Colonic mucosa (tissue), 4 donors: ENCODE data around the gene NKX6-2. TPM values are rescaled to one million over a fixed set of nuclear protein-coding genes. Genes with fewer than 3 reads are reported as not detected.
"Not testable (repeated sequence)": the region's sequence is repeated elsewhere in the genome, so short reads cannot be mapped to it uniquely, and the experiment has no call there.

Experiments used
- DNase-seq: peaks from one replicate; pipeline ENCODE4 v3.0.0-alpha.2; 2020
- H3K27ac ChIP-seq: fragments of 200-600 bp; one replicate; pipeline ENCODE4 v1.8.0; 2021
- H3K27me3 ChIP-seq: fragments of 200-600 bp; one replicate; pipeline ENCODE4 v1.8.0; 2021
- H3K36me3 ChIP-seq: fragments of 200-600 bp; one replicate; pipeline ENCODE4 v1.8.0; 2021
- H3K4me1 ChIP-seq: fragments of 200-600 bp; one replicate; pipeline ENCODE4 v1.8.0; 2021; ENCODE audit warnings: mild to moderate bottlenecking
- H3K4me3 ChIP-seq: fragments of 200-600 bp; one replicate; pipeline ENCODE4 v1.8.0; 2021
- H3K9ac ChIP-seq, 2 donors: one replicate each; pipeline ENCODE4 v1.7.0; 2013; ENCODE audit warnings: control low read depth in 2 of 2, low read depth in 2 of 2, low read length in 2 of 2
- H3K9me3 ChIP-seq: fragments of 200-600 bp; one replicate; pipeline ENCODE4 v1.8.0; 2021
- intact Hi-C: fragments of 100-400 bp; cut with DNase I; formaldehyde crosslinking; loops from one replicate; pipeline ENCODE4 v1.14.1; 2022
- total RNA-seq, 2 donors: library from RNA; stranded (reverse); fragmentation: NEBNext Ultra II Directional in 1 of 2; extraction: Animal tissue kit (Norgen Biotek cat#: 25700) in 1 of 2; gene quantifications; one replicate each; pipeline ENCODE4 v1.2.1, GENCODE V29; 2021
- TF ChIP-seq, protein P1 (sequence below): fragments of 200-600 bp; IDR thresholded peaks from one replicate; pipeline ENCODE4 v1.8.0; 2022; ENCODE audit warnings: antibody characterized with exemption, mild to moderate bottlenecking
- donor health status: healthy.
- donor health status: DM: no; HTN: no; CAD: no.
- donor health status: DM: no; HTN: no; CAD: no.

NKX6-2 gene
- total RNA-seq, 2 donors from 2014 or later: not detected

DNA sequence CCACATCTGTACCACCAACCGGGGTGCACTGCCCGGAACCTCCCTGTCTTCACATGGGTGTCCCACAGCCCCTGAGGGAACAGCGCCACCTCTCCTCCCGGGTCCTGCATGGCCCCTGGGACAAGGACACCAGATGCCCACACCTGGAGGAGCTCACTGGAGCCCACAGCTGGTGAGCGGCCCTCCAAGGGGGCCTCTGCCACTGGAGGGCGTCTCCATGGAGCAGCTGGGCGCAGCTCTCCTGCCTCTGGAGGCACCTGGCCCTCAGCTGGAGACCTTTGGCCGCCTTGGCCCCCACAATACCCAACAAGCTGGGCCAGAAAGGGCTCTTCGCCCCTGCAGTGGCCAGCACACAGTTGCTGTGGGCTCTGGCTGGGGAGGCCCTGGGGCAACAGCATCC, 7.3 kb upstream of the NKX6-2 start:
- Histone ChIP-seq H3K36me3 (no peaks in the 10 kb centered on the region), H3K4me3 (no peak overlapping the region), H3K4me1 (peaks cover 2% of the 10 kb centered on the region), H3K9me3 (no peaks in the 10 kb centered on the region), H3K9ac (no peak overlapping the region), H3K27me3 (peaks cover 21% of the 10 kb centered on the region), H3K27ac (no peak overlapping the region)
- intact Hi-C loops: no loop called here
- no peak for DNase-seq
- TF ChIP-seq, protein P1, sequence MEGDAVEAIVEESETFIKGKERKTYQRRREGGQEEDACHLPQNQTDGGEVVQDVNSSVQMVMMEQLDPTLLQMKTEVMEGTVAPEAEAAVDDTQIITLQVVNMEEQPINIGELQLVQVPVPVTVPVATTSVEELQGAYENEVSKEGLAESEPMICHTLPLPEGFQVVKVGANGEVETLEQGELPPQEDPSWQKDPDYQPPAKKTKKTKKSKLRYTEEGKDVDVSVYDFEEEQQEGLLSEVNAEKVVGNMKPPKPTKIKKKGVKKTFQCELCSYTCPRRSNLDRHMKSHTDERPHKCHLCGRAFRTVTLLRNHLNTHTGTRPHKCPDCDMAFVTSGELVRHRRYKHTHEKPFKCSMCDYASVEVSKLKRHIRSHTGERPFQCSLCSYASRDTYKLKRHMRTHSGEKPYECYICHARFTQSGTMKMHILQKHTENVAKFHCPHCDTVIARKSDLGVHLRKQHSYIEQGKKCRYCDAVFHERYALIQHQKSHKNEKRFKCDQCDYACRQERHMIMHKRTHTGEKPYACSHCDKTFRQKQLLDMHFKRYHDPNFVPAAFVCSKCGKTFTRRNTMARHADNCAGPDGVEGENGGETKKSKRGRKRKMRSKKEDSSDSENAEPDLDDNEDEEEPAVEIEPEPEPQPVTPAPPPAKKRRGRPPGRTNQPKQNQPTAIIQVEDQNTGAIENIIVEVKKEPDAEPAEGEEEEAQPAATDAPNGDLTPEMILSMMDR: no peak

DNA sequence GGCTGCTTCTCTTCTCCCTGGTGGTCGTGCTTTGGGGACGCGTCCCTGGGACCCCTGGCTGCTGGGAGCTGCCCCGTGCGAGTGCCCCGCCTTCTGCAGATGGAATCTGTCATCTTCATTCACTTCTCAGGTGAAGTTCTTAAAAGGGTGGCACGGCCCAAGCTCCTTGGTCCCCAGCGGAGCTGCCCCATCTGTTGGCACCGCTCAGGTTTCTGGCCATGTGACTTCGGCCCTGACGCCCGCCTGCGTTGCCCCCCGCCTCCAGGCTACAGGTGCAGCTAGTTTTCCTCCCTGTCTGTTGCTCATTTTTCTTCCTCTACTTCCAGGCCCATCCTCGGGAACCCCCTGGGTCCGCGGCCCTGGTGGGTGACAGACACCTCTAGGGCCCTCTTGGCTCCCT, 6.8 kb upstream of the NKX6-2 start:
- no peak overlapping the region for H3K4me3 ChIP-seq
- H3K27ac ChIP-seq: no peak overlapping the region
- no peak for DNase-seq
- TF ChIP-seq, protein P1: no peak
- no peaks in the 10 kb centered on the region for H3K9me3 ChIP-seq
- intact Hi-C loops: no loop called here
- peaks cover 26% of the 10 kb centered on the region for H3K27me3 ChIP-seq
- H3K9ac ChIP-seq: no peak overlapping the region
- peaks cover 6% of the 10 kb centered on the region for H3K4me1 ChIP-seq
- no peaks in the 10 kb centered on the region for H3K36me3 ChIP-seq

DNA sequence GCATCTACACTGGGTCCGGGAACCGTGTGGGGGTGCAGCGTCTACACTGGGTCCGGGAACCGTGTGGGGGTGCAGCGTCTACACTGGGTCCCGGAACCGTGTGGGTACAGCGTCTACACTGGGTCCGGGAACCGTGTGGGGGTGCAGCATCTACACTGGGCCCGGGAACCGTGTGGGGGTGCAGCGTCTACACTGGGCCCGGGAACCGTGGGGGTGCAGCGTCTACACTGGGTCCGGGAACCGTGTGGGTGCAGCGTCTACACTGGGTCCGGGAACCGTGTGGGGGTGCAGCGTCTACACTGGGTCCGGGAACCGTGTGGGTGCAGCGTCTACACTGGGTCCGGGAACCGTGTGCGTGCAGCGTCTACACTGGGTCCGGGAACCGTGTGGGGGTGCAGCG, 6.2 kb upstream of the NKX6-2 start:
- H3K9me3 ChIP-seq, H3K4me1 ChIP-seq, H3K4me3 ChIP-seq, H3K36me3 ChIP-seq, intact Hi-C loops, DNase-seq, H3K27ac ChIP-seq, H3K9ac ChIP-seq: not testable (repeated sequence)
- H3K27me3 ChIP-seq: peaks cover 32% of the 10 kb centered on the region

DNA sequence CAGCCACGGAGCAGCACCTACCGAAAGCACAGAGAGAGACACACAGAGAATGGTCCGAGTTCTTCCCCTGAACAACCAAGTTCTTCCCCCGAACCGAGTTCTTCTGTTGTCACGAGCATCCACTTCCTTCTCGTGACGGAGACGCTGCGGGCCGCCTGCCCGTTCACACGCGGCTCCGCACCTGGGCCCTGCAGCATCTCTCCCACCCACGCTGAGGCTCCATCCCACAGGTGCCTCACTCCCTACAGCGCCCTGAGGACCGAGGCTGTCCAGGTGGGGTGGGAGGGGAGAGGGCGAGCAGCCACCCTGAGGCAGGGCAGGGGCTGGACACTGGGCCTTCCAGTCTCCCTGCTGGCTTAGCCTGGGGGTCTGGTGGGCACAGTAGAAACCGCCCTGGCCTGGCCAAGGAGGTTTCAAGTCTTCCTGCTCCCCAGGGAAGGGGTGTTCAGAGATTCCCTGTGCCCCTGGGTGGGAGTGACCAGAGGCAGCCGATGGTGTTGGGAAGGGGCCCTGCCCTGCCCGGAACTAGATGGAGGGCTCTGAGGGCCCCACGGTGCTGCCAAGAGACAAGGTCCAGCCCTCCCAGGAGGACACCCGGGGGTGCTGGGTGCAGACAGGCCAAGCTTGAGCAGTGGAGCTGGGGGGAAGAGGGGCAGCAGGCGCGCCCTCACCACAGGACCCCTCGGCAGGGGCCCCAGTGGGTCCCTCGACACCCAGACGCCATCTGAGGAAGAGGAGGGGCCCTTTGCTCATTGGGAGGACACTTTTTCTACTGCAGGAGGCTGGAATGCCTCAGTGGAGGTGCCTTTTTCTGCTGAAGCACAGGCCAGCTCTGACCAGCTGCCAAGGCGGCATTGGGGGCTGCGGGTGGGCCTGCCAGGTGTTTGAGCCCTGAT, 5.2 kb upstream of the NKX6-2 start:
- Histone ChIP-seq H3K4me1 (peaks cover 12% of the 10 kb centered on the region), H3K9me3 (no peaks in the 10 kb centered on the region), H3K9ac (no peak overlapping the region), H3K36me3 (no peaks in the 10 kb centered on the region), H3K27me3 (peaks cover 42% of the 10 kb centered on the region), H3K4me3 (no peak overlapping the region), H3K27ac (no peak overlapping the region)
- intact Hi-C loops: no loop called here
- DNase-seq: no peak
- TF ChIP-seq, protein P1: no peak

DNA sequence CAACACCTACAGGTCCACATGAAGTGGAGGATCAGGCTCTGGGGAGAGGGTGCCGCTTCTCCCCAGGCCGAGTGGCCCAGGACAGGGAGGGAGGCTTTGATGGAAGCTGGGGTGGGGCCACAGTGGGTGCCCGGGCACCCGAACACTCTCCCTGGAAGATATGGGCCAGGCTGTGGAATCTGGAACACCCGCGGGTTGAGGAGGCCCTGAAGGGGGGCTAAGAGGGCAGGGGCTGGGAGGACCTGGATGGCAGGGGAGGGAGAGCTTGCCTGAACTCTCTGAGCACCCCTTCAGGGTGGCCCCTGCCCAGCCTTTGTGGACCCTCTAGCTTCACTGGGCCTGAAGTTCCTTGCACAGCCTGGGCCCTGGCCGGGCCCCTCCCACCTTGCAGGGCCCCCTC, 4.5 kb upstream of the NKX6-2 start:
- Histone ChIP-seq H3K9ac (no peak overlapping the region), H3K27me3 (peaks cover 45% of the 10 kb centered on the region), H3K36me3 (no peaks in the 10 kb centered on the region), H3K27ac (no peak overlapping the region), H3K9me3 (no peaks in the 10 kb centered on the region), H3K4me1 (peaks cover 12% of the 10 kb centered on the region), H3K4me3 (no peak overlapping the region)
- DNase-seq: no peak
- TF ChIP-seq, protein P1: no peak
- intact Hi-C loops: no loop called here

DNA sequence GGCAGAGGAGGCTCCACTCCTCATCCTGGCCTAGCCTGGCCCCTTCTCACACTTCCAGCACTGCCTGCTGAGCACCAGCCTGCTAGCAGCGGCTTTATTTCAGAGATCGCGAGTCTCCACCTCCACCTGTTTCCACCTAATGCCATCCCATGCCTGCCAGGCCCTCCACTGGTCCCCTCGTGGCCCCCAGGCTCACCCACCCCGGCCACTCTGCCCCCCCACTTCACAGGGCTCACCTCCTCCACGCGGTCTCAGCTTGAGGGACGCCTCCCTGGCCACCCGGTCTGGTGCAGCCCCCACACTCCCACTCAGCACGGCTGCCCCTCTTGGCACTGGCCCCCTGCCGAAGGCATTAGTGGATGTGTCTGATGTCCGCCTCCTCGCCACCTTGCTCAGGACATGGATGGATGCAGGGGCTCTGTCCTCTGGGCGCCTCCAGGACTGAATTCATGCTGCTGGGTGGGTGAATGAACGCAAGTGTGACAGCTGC, 3.8 kb upstream of the NKX6-2 start:
- intact Hi-C loops: no loop called here

More for the DNA sequence above, 3.8 kb upstream of the NKX6-2 start:
- TF ChIP-seq, protein P1: no peak
- Histone ChIP-seq H3K27me3 (peaks cover 52% of the 10 kb centered on the region), H3K4me3 (no peak overlapping the region), H3K9ac (no peak overlapping the region), H3K27ac (no peak overlapping the region), H3K4me1 (peaks cover 12% of the 10 kb centered on the region), H3K9me3 (no peaks in the 10 kb centered on the region), H3K36me3 (no peaks in the 10 kb centered on the region)
- DNase-seq: no peak
